H4 (cell line): ENCODE measurements around the gene CT47A1. TPM values are rescaled to one million over a fixed set of nuclear protein-coding genes. Genes with fewer than 3 reads are reported as not detected.
"Not testable (repeated sequence)": the region's sequence is repeated elsewhere in the genome, so short reads cannot be mapped to it uniquely, and the experiment has no call there.

Experiments
- DNase-seq: peaks from one replicate; pipeline ENCODE4 v3.0.0-alpha.2; 2015; ENCODE audit warnings: low spot score
- total RNA-seq: library from RNA; depleted of rRNA; stranded (reverse); fragments of >200 nt; shearing (Covaris generic); gene quantifications from 2 replicates; pipeline ENCODE4 v1.2.3, GENCODE V29; 2014; rRNA removed

The CT47A1 gene
- not detected in 2 replicates for total RNA-seq

DNA sequence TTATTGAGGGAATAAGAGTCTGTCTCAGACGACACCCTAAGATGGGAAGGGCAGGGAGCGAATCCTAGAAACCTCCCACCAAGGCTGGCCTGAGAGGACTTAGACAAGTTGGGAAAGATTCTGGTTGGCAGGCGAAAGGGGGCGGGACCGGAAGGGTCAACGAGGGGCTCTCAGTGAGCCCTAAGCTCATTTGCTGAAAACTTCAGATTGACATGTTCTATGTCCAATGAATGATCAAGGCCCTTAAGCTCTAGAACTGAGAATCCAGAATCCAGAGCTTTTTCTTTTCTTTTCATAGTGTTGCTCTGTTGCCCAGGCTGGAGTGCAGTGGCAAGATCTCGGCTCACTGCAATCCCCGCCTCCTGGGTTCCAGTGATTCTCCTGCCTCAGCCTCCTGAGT is at the start of gene CT47A1:
CT47A1 (minus strand) TSS at position 101 of the 400 bp plus-strand sequence. CDS start 231 bp downstream, outside the sequence.
- DNase-seq, result not testable (repeated sequence)

DNA sequence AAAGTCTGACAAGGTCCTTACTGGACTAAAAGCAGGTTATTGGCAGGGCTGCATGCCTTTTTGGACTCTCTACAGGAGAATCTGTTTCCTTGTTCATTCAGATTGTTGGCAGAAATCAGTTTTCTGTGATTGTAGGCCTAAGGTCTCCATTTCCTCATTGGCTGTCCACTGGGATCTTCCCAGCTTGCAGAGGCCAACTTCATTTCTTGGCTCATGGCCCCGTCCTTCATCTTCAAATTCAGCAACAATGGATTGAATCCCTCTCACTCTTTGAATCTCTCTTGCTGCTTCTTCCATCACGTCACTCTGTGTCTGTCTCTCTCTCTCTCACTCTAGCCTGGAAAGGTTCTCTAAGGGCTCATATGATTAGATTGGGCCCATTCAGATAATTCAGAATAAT is 47.0 kb upstream of the CT47A1 start:
- no peak for DNase-seq

GRCh38 chrX:121030083-121030482 is 44.5 kb upstream of the CT47A1 start:
- no peak for DNase-seq

- DNase-seq, result no peak
Observed at GRCh38 chrX:121028419-121028818, 42.9 kb upstream of the CT47A1 start.

GRCh38 chrX:121014826-121015225 is 29.3 kb upstream of the CT47A1 start:
- no peak for DNase-seq

DNA sequence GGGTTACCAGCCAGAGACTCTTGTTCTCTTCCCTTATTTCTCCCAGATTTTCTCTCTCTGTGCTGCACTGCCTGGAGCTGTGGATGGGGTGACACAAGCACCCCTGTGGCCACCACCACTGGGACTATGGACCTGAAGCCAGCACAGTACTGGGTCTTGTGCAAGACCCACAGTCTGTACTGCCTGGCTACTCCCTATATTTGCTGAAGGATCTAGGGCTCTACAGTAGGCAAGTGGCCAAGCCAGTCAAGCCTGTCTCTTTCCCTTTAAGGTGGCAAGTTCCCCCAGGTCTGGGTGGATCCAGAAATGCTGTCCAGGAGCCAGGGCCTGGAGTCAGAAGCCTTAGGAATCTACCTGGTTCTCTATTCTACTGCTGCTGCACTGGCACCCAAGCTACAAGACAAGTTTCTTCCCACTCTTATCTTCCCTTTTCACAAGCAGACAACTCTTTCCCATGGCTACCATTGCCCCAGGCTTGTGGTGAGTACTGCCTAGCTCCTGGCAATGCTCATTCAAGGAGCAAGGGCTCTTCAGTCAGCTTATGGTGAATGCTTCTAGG is 28.4 kb upstream of the CT47A1 start:
- no peak for DNase-seq

DNA sequence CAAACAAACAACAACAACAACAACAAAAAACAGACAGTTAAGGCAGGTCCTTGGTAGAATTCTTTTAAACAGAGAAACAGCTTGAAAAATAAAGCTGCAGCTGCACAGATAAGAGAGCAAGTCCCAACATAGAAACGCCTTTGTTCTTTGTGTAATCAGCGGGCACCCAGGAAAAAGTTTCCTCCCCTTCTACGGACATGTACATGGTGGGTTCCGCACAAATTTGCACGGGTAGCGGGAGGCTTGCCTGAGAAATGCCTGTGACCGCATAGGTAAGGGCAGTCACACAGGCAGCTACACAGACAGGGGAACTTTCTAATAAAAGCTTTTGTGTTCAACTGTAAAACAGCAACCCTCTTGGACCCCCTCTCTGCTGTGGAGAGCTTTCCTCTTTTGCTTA is 25.7 kb upstream of the CT47A1 start:
- no peak for DNase-seq

DNA sequence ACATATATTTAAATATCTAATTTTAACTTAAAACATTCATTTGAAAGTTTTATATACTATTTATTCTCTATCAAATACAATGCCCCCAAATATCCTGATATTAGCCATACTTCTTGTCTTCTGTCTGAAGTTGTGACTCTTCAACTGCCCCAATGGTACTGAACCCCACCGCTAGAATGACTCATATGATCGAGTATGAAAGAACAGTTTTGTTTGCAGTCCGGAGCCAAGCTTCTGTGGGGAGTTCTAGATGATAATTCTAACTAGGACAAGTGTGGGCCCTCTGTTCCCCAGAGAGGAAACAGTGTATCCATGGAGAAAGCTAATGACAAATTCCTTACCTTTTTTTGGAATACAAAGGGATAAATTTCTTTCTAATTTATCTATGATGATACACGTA is 24.7 kb upstream of the CT47A1 start:
- DNase-seq, result no peak

GRCh38 chrX:121009764-121010163 is 24.2 kb upstream of the CT47A1 start:
- DNase-seq, result no peak

DNA sequence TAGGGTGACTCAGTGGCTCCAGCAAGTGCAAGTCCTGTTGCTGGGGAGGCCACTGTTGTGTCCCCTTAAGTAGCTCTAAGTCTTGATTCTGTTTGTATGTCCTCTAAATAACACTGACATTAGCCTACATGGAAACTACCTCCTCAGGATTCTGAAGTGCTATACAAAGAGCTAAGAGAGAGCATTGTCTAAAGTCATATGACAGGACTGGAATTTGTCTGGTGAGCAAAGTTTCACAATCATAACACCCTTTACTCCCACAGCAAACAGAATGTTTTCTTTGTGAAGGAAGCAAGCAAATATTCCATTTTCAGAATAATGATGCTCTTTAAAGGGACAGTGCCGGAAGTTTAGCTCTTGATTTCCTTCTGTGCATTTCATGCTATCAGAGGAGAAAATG is 23.4 kb upstream of the CT47A1 start:
- DNase-seq, result no peak

GRCh38 chrX:121000589-121000988 is 15.0 kb upstream of the CT47A1 start:
- peak; percentile 36 for DNase-seq

GRCh38 chrX:120999413-120999812 is 13.9 kb upstream of the CT47A1 start:
- DNase-seq, result no peak

DNA sequence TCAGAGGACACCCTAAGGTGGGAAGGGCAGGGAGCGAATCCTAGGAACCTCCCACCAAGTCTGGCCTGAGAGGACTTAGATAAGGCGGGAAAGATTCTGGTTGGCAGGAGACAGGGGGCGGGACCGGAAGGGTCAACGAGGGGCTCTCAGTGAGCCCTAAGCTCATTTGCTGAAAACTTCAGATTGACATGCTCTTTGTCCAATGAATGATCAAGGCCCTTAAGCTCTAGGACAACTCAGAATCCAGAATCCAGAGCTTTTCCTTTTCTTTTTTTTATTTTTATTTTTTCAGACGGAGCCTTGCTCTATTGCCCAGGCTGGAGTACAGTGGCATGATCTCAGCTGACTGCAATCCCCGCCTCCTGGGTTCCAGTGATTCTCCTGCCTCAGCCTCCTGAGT is 29.1 kb downstream of the CT47A1 start, which contains the start of gene CT47A7:
CT47A7 (minus strand) TSS at position 101 of the 400 bp plus-strand sequence. CDS start 255 bp downstream, outside the sequence.
- not testable (repeated sequence) for DNase-seq

Other genes with a start within 250 kb of the CT47A1 start
- not detected in 2 replicates for gene CT47B1, start 109.9 kb downstream of the CT47A1 start, total RNA-seq
- gene CT47A11, start 48.6 kb downstream of the CT47A1 start, total RNA-seq, result not detected in 2 replicates
- not detected in 2 replicates for gene CT47A10, start 43.7 kb downstream of the CT47A1 start, total RNA-seq
- not detected in 2 replicates for gene CT47A9, start 38.9 kb downstream of the CT47A1 start, total RNA-seq
- gene CT47A8, start 34.0 kb downstream of the CT47A1 start, total RNA-seq, result not detected in 2 replicates
- gene CT47A7, start 29.2 kb downstream of the CT47A1 start, total RNA-seq, result not detected in 2 replicates
- gene CT47A6, start 24.3 kb downstream of the CT47A1 start, total RNA-seq, result not detected in 2 replicates
- not detected in 2 replicates for gene CT47A5, start 19.4 kb downstream of the CT47A1 start, total RNA-seq
- not detected in 2 replicates for gene CT47A4, start 14.6 kb downstream of the CT47A1 start, total RNA-seq
- not detected in 2 replicates for gene CT47A3, start 9.7 kb downstream of the CT47A1 start, total RNA-seq
- not detected in 2 replicates for gene CT47A2, start 4.8 kb downstream of the CT47A1 start, total RNA-seq
- gene GLUD2, start 61.9 kb upstream of the CT47A1 start, total RNA-seq, result 0.10 and 0.43 TPM in 2 replicates